Calu3 (cell line): ENCODE measurements around the gene HIVEP2. TPM values are rescaled to one million over a fixed set of nuclear protein-coding genes. Genes with fewer than 3 reads are reported as not detected.

ENCODE experiments used
- BruUV-seq: library from RNA; stranded (reverse); fragments of 400-500 nt; replicated peaks from 2 replicates; lab custom pipeline; 2021; lab: Mats Ljungman, UMichigan
- CTCF ChIA-PET: fragments of 300-600 bp; sonication (Branson Sonifier 250); formaldehyde crosslinking; loops from one replicate; lab custom pipeline; 2022; ENCODE audit warnings: antibody characterized with exemption; lab: Charles Lee
- DNase-seq: peaks from one replicate; pipeline ENCODE4 v3.0.0; 2022
- H3K27ac Mint-ChIP-seq: one replicate; pipeline ENCODE4 v1.8.0; 2022; ENCODE audit warnings: mixed read lengths; ENCODE audit not compliant: unreplicated experiment
- H3K27me3 Mint-ChIP-seq: one replicate; pipeline ENCODE4 v1.8.0; 2022; ENCODE audit warnings: mixed read lengths; ENCODE audit not compliant: unreplicated experiment
- H3K36me3 Mint-ChIP-seq: one replicate; pipeline ENCODE4 v1.8.0; 2022; ENCODE audit warnings: mild to moderate bottlenecking, moderate library complexity, mixed read lengths; ENCODE audit not compliant: insufficient read depth, unreplicated experiment
- H3K4me1 Mint-ChIP-seq: one replicate; pipeline ENCODE4 v1.8.0; 2022; ENCODE audit warnings: mild to moderate bottlenecking, low read depth, mixed read lengths; ENCODE audit not compliant: unreplicated experiment
- H3K4me3 Mint-ChIP-seq: one replicate; pipeline ENCODE4 v1.8.0; 2022; ENCODE audit warnings: mild to moderate bottlenecking, low read depth, moderate library complexity, mixed read lengths; ENCODE audit not compliant: unreplicated experiment
- H3K9me3 Mint-ChIP-seq: one replicate; pipeline ENCODE4 v1.8.0; 2022; ENCODE audit warnings: low read depth, mixed read lengths; ENCODE audit not compliant: unreplicated experiment
- intact Hi-C: fragments of 100-400 bp; cut with micrococcal nuclease; formaldehyde crosslinking; loops from one replicate; pipeline ENCODE4 v1.10.0; 2022; ENCODE audit not compliant: unreplicated experiment
- total RNA-seq: library from RNA; stranded (reverse); gene quantifications from 2 replicates; pipeline ENCODE4 v1.2.3, GENCODE V29; 2022
- TF ChIP-seq, protein P1 (sequence below): fragments of 200-600 bp; IDR thresholded peaks from one replicate; pipeline ENCODE4 v1.8.0; 2022; ENCODE audit warnings: antibody characterized with exemption; ENCODE audit not compliant: unreplicated experiment

Gene HIVEP2
- total RNA-seq, 1 experiment from 2014 or later: 18.4 TPM

DNA sequence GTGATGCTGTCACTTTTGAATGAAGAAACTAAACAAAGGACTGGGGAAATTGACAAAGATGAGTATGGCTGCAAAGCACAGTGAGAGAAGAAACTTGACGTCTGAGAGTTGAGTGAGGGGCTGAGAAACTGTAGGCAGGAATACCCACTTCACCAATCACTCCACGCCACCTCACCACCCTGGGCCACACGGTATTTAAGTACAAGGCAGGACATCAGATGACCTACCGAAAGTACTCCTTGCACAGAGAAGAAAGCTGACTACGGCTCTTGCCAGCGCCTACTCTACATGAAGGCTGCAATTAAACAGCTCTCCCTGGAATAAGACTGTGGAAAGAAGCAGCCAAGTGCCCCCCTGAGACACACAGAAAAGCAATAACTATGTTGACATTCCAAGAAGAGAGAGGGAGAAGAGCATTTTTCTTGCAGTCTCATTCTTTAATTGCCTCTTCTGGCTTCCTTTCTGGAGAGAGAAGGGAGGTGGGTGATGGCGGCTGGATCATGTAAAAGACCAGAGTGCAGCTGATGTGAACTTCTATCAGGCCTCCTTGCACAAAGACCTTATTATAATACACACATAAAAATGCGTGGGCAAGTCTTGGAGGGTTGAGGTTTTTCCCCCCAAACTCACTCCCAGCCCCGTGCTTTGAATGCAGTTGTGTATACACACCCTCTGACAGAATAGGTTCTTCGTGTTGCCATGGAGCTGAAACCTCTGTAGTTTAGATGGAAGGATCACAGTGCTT, 44.6 kb downstream of the HIVEP2 start:
- Mint-ChIP-seq H3K9me3 (no peaks in the 10 kb centered on the region), H3K27ac (no peak overlapping the region), H3K4me1 (no peaks in the 10 kb centered on the region), H3K27me3 (no peaks in the 10 kb centered on the region), H3K36me3 (peaks cover 7% of the 10 kb centered on the region), H3K4me3 (no peak overlapping the region)
- TF ChIP-seq, protein P1, sequence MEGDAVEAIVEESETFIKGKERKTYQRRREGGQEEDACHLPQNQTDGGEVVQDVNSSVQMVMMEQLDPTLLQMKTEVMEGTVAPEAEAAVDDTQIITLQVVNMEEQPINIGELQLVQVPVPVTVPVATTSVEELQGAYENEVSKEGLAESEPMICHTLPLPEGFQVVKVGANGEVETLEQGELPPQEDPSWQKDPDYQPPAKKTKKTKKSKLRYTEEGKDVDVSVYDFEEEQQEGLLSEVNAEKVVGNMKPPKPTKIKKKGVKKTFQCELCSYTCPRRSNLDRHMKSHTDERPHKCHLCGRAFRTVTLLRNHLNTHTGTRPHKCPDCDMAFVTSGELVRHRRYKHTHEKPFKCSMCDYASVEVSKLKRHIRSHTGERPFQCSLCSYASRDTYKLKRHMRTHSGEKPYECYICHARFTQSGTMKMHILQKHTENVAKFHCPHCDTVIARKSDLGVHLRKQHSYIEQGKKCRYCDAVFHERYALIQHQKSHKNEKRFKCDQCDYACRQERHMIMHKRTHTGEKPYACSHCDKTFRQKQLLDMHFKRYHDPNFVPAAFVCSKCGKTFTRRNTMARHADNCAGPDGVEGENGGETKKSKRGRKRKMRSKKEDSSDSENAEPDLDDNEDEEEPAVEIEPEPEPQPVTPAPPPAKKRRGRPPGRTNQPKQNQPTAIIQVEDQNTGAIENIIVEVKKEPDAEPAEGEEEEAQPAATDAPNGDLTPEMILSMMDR: no peak
- intact Hi-C loops: loop anchor here (5.0 kb wide), 1 partner anchor 42 kb away; no protein-coding TSS in a partner anchor
- no peak for DNase-seq
- CTCF ChIA-PET: no interaction called here
- no TSS peak for BruUV-seq

DNA sequence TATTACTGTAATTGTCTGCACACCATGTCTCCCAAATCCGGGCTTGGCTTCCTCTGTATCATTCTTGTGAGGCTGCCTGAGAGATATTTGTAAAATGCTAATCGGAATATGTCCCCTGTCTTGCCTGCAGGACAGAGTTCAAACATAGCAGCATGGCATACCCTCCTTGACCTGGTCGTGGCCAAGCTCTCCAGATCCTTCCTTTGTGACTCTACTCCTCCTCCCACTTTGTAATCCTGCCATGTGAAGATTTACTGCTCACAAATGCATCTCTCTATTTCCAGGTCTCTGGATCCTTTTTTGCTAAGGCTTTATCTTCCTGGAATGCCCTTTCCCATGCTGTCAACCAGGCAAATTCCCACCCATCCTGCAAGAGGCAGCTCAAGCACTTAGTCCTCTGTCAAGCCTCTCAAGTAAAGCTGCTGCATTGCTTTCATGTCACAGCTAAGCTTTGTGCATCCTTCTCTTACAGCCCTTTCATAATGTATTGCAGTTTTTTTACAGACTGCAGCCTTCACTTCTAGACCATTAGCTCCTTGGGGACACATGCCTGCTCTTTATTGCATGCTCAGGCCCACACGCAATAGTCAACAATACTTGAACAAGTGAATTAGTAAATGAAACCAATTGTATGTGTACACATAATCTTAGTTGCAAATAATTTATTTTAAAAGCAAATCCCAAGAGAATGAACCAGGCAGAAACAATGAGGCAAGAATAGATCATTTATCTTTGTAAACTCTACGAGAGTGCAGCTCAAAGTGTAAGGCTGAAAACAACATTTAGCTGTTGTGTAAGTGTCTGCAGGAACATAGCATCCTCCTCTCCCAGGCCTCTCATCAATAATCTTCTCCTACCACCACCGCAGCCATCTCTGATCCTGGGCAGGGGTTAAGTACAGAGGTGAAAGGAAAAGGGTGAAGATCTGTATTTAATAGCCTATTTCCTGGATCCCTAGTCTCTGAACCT, 45.8 kb downstream of the HIVEP2 start:
- Mint-ChIP-seq H3K4me3 (no peak overlapping the region), H3K27me3 (no peaks in the 10 kb centered on the region), H3K9me3 (no peaks in the 10 kb centered on the region), H3K36me3 (peaks cover 7% of the 10 kb centered on the region), H3K4me1 (no peaks in the 10 kb centered on the region), H3K27ac (no peak overlapping the region)
- DNase-seq: no peak
- no TSS peak for BruUV-seq
- TF ChIP-seq, protein P1: no peak
- CTCF ChIA-PET: no interaction called here
- intact Hi-C loops: no loop called here

DNA sequence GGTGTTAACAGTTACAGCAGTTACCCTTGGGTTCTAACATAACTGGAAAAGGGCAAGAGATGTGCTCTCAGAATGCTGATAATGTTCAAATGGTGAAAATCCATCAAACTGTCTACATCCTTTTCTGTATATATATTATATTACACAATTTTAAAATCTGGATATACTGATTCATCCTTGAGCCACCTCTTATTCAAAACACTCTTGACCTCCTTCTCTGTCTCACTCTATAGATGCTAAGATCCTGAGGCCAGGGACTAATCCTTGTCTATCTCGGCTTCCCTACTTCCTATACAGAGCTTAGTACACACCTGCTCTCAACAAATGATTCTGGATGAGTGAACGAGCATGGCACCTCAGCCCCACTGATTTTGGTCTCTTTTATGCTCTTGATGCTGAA, 47.3 kb downstream of the HIVEP2 start:
- peaks cover 2% of the 10 kb centered on the region for H3K4me1 Mint-ChIP-seq
- no peak overlapping the region for H3K27ac Mint-ChIP-seq
- intact Hi-C loops: no loop called here
- no peaks in the 10 kb centered on the region for H3K9me3 Mint-ChIP-seq
- no TSS peak for BruUV-seq
- CTCF ChIA-PET: no interaction called here
- H3K4me3 Mint-ChIP-seq: no peak overlapping the region
- H3K36me3 Mint-ChIP-seq: peaks cover 5% of the 10 kb centered on the region
- H3K27me3 Mint-ChIP-seq: no peaks in the 10 kb centered on the region
- TF ChIP-seq, protein P1: no peak
- no peak for DNase-seq

DNA sequence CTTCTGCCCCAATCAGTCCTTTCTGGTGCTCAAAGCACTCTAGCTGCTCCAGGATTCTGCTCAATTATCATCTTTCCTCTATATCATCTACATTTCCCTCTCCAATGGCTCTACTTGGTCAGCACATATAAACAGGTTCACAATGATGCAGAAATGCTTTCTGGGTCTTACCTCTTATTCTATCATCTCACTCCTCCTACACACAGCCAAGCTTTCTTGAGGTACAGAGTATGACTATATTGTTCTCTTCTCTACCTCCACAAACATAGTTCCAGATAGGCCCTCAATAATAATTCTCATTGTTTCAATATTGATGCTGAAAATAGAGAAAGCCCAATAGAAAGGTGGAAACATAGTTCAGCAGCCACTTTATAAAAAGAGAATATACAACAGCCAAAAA, 48.2 kb downstream of the HIVEP2 start:
- no TSS peak for BruUV-seq
- intact Hi-C loops: no loop called here

More for the DNA sequence above, 48.2 kb downstream of the HIVEP2 start:
- CTCF ChIA-PET: no interaction called here
- Mint-ChIP-seq H3K36me3 (no peaks in the 10 kb centered on the region), H3K4me3 (no peak overlapping the region), H3K4me1 (peaks cover 11% of the 10 kb centered on the region), H3K27ac (no peak overlapping the region), H3K27me3 (no peaks in the 10 kb centered on the region), H3K9me3 (no peaks in the 10 kb centered on the region)
- TF ChIP-seq, protein P1: no peak
- no peak for DNase-seq
